WTC11 (cell line): ENCODE results near the gene NUDCD3. TPM values are rescaled to one million over a fixed set of nuclear protein-coding genes. Genes with fewer than 3 reads are reported as not detected.

ENCODE experiments used
- ATAC-seq: fragments of 200-7000 bp; cut with Tn5 transposase; 2 replicates; pipeline ENCODE4 v1.10.0; 2021; ENCODE audit warnings: mild to moderate bottlenecking, moderate library complexity
- CTCF ChIA-PET: fragments of 300-600 bp; sonication (Branson Sonifier 250); formaldehyde crosslinking; loops from one replicate; lab custom pipeline; 2021; ENCODE audit warnings: antibody characterized with exemption; lab: Charles Lee
- POLR2A ChIA-PET: fragments of 350-600 bp; sonication (Branson Sonifier 250); formaldehyde crosslinking; loops from one replicate; lab custom pipeline; 2021; ENCODE audit warnings: antibody characterized with exemption; lab: Charles Lee
- DNase-seq: peaks from one replicate; pipeline ENCODE4 v3.0.0; 2021; ENCODE audit warnings: low spot score
- H3K27ac Mint-ChIP-seq: 2 replicates; pipeline ENCODE4 v1.8.0; 2021; ENCODE audit warnings: mixed read lengths
- H3K27me3 Mint-ChIP-seq: 2 replicates; pipeline ENCODE4 v1.8.0; 2021; ENCODE audit warnings: low read depth, mild to moderate bottlenecking, moderate library complexity, mixed read lengths
- H3K36me3 Mint-ChIP-seq: 2 replicates; pipeline ENCODE4 v1.8.0; 2021; ENCODE audit warnings: mixed read lengths
- H3K4me1 Mint-ChIP-seq: 2 replicates; pipeline ENCODE4 v1.8.0; 2022; ENCODE audit warnings: mixed read lengths
- H3K4me3 Mint-ChIP-seq: 2 replicates; pipeline ENCODE4 v1.8.0; 2021; ENCODE audit warnings: mild to moderate bottlenecking, moderate library complexity, mixed read lengths
- H3K9me3 Mint-ChIP-seq: 2 replicates; pipeline ENCODE4 v1.8.0; 2021; ENCODE audit warnings: mixed read lengths
- CBFB ChIP-seq: sonication (generic); formaldehyde crosslinking; IDR thresholded peaks from 2 replicates; pipeline ENCODE4 v1.8.1; 2022; ENCODE audit warnings: mild to moderate bottlenecking, low read depth, missing genetic modification reagents
- CDX4 ChIP-seq: fragments of 250-450 bp; sonication (Bioruptor Pico); IDR thresholded peaks from 2 replicates; pipeline ENCODE4 v1.9.0; 2021; ENCODE audit warnings: moderate library complexity, mild to moderate bottlenecking, inconsistent platforms, borderline replicate concordance
- CTCF ChIP-seq: fragments of 200-600 bp; IDR thresholded peaks from 2 replicates; pipeline ENCODE4 v1.8.0; 2022; ENCODE audit warnings: antibody characterized with exemption
- ELF4 ChIP-seq: sonication (generic); formaldehyde crosslinking; IDR thresholded peaks from 2 replicates; pipeline ENCODE4 v1.8.1; 2022; ENCODE audit warnings: low read depth, mild to moderate bottlenecking, moderate library complexity, missing genetic modification reagents
- FOXJ3 ChIP-seq: sonication (generic); formaldehyde crosslinking; IDR thresholded peaks from 2 replicates; pipeline ENCODE4 v1.9.0; 2021; ENCODE audit warnings: missing genetic modification reagents, mild to moderate bottlenecking, borderline replicate concordance
- GABPB1 ChIP-seq: sonication (generic); formaldehyde crosslinking; IDR thresholded peaks from 2 replicates; pipeline ENCODE4 v1.8.1; 2023; ENCODE audit warnings: mild to moderate bottlenecking, missing genetic modification reagents
- MXD4 ChIP-seq: fragments of 250-450 bp; sonication (Bioruptor Pico); IDR thresholded peaks from 2 replicates; pipeline ENCODE4 v1.8.0; 2021; ENCODE audit warnings: mild to moderate bottlenecking, moderate library complexity, borderline replicate concordance
- MYBL2 ChIP-seq: sonication (generic); formaldehyde crosslinking; IDR thresholded peaks from 2 replicates; pipeline ENCODE4 v1.8.1; 2023; ENCODE audit warnings: mild to moderate bottlenecking, moderate library complexity, missing genetic modification reagents
- NFYB ChIP-seq: sonication (generic); formaldehyde crosslinking; conservative IDR thresholded peaks from 2 replicates; pipeline ENCODE4 v1.8.0; 2022; ENCODE audit warnings: low read depth, missing genetic modification reagents
- NR3C1 ChIP-seq: sonication (generic); formaldehyde crosslinking; conservative IDR thresholded peaks from 2 replicates; pipeline ENCODE4 v1.8.1; 2023; ENCODE audit warnings: low read depth, mild to moderate bottlenecking, missing genetic modification reagents
- PRDM15 ChIP-seq: sonication (generic); formaldehyde crosslinking; IDR thresholded peaks from 2 replicates; pipeline ENCODE4 v1.8.0; 2022; ENCODE audit warnings: missing genetic modification reagents
- PRRX2 ChIP-seq: fragments of 250-450 bp; sonication (Bioruptor Pico); IDR thresholded peaks from 2 replicates; pipeline ENCODE4 v1.8.0; 2021; ENCODE audit warnings: mild to moderate bottlenecking
- RELA ChIP-seq: sonication (generic); formaldehyde crosslinking; IDR thresholded peaks from 2 replicates; pipeline ENCODE4 v1.8.1; 2022; ENCODE audit warnings: missing genetic modification reagents, mild to moderate bottlenecking, borderline replicate concordance
- TCF7 ChIP-seq: sonication (generic); formaldehyde crosslinking; IDR thresholded peaks from 2 replicates; pipeline ENCODE4 v1.8.0; 2022; ENCODE audit warnings: mild to moderate bottlenecking, low read depth, missing genetic modification reagents, moderate library complexity
- TEAD1 ChIP-seq: sonication (generic); formaldehyde crosslinking; IDR thresholded peaks from 2 replicates; pipeline ENCODE4 v1.8.0; 2022; ENCODE audit warnings: mild to moderate bottlenecking, missing genetic modification reagents
- ZNF121 ChIP-seq: sonication (generic); formaldehyde crosslinking; IDR thresholded peaks from 2 replicates; pipeline ENCODE4 v1.8.0; 2023; ENCODE audit warnings: missing genetic modification reagents
- ZNF138 ChIP-seq: sonication (generic); formaldehyde crosslinking; conservative IDR thresholded peaks from 2 replicates; pipeline ENCODE4 v1.8.1; 2022; ENCODE audit warnings: mild to moderate bottlenecking, moderate library complexity, missing genetic modification reagents
- ZNF396 ChIP-seq: fragments of 250-450 bp; sonication (Bioruptor Pico); IDR thresholded peaks from 2 replicates; pipeline ENCODE4 v1.8.0; 2021; ENCODE audit warnings: mild to moderate bottlenecking, moderate library complexity, borderline replicate concordance
- ZNF423 ChIP-seq: fragments of 250-450 bp; sonication (Bioruptor Pico); IDR thresholded peaks from 2 replicates; pipeline ENCODE4 v2.1.2; 2022; ENCODE audit warnings: mild to moderate bottlenecking, moderate library complexity
- ZNF512 ChIP-seq: sonication (generic); formaldehyde crosslinking; IDR thresholded peaks from 2 replicates; pipeline ENCODE4 v1.8.1; 2022; ENCODE audit warnings: missing genetic modification reagents, borderline replicate concordance
- total RNA-seq: library from RNA; stranded (reverse); gene quantifications from 3 replicates; pipeline ENCODE4 v1.2.3, GENCODE V29; 2021

Gene NUDCD3
- total RNA-seq, 1 experiment from 2014 or later: 71.8 TPM

GRCh38 chr7:44466300-44467216 lies 23.9 kb downstream of the NUDCD3 start (continued):
- TF ChIP-seq CTCF: no peak
- no peak for TF ChIP-seq MYBL2 (CRISPR knock-in tag)
- TF ChIP-seq, all 79 proteins: peak for 0

- Mint-ChIP-seq H3K9me3 (no peaks in the 10 kb centered on the region), H3K27ac (peak overlapping the region; percentile 61), H3K27me3 (no peaks in the 10 kb centered on the region), H3K4me3 (no peak overlapping the region), H3K36me3 (peaks cover 19% of the 10 kb centered on the region), H3K4me1 (peaks cover 4% of the 10 kb centered on the region; the same call in 1 of the 2 replicates)
- ATAC-seq (no peak), DNase-seq (no peak)
- POLR2A ChIA-PET: no interaction called here
- TF ChIP-seq ZNF396 (CRISPR knock-in tag): no peak
- no peak for TF ChIP-seq NR3C1
- no peak for TF ChIP-seq MXD4
- TF ChIP-seq GABPB1 (CRISPR knock-in tag): no peak
- CTCF ChIA-PET: no interaction called here
These were observed 25.0 kb downstream of the NUDCD3 start for GRCh38 chr7:44465490-44465889.

- Mint-ChIP-seq H3K4me3 (no peak overlapping the region), H3K4me1 (peaks cover 4% of the 10 kb centered on the region; the same call in 1 of the 2 replicates), H3K27me3 (no peaks in the 10 kb centered on the region), H3K27ac (no peak overlapping the region), H3K36me3 (peaks cover 17% of the 10 kb centered on the region), H3K9me3 (no peaks in the 10 kb centered on the region)
- DNase-seq: no peak
- ChIA-PET POLR2A (no interaction called here), CTCF (no interaction called here)
- TF ChIP-seq FOXJ3 (CRISPR knock-in tag): no peak
- no peak for TF ChIP-seq PRDM15
- no peak for TF ChIP-seq ELF4
- no peak for TF ChIP-seq ZNF423 (CRISPR knock-in tag)
- no peak for TF ChIP-seq RELA
- ATAC-seq: no peak
These were observed 27.2 kb downstream of the NUDCD3 start for GRCh38 chr7:44463169-44463808.

- Mint-ChIP-seq H3K4me3 (no peak overlapping the region), H3K27ac (no peak overlapping the region), H3K27me3 (no peaks in the 10 kb centered on the region), H3K4me1 (peaks cover 4% of the 10 kb centered on the region; the same call in 1 of the 2 replicates), H3K36me3 (peaks cover 5% of the 10 kb centered on the region; the same call in 1 of the 2 replicates), H3K9me3 (no peaks in the 10 kb centered on the region)
- CTCF ChIA-PET: interaction anchor here (0.9 kb wide), 1 partner anchor 16 kb away, joined by 3 read pairs; no protein-coding TSS in a partner anchor
- ATAC-seq (no peak), DNase-seq (no peak)
- POLR2A ChIA-PET: no interaction called here
- TF ChIP-seq MYBL2 (CRISPR knock-in tag) (no peak), PRRX2 (CRISPR knock-in tag) (no peak), ZNF512 (CRISPR knock-in tag) (no peak), CBFB (CRISPR knock-in tag) (no peak), ZNF121 (CRISPR knock-in tag) (no peak), NFYB (CRISPR knock-in tag) (no peak), MXD4 (no peak), TCF7 (CRISPR knock-in tag) (no peak), TEAD1 (CRISPR knock-in tag) (no peak), ZNF138 (CRISPR knock-in tag) (no peak), CDX4 (CRISPR knock-in tag) (no peak), ZNF423 (CRISPR knock-in tag) (no peak)
These were observed 29.1 kb downstream of the NUDCD3 start for GRCh38 chr7:44461387-44461786.
